IMR-90 (cell line): ENCODE measurements around the gene POM121L2.

Experiments
- MAFK ChIP-seq: IDR thresholded peaks from 2 replicates; pipeline ENCODE4 v1.6.1; 2012; ENCODE audit warnings: low read depth, low read length, improper control_type of control experiment
- MXI1 ChIP-seq: IDR thresholded peaks from 2 replicates; pipeline ENCODE4 v1.6.1; 2012; ENCODE audit warnings: low read depth, mild to moderate bottlenecking, low read length, moderate library complexity, borderline replicate concordance
- NFE2L2 ChIP-seq: fragments of 150-350 bp; IDR thresholded peaks from 2 replicates; pipeline ENCODE4 v1.6.1; 2016; ENCODE audit warnings: low read depth, mild to moderate bottlenecking, low read length
- POLR2A ChIP-seq: IDR thresholded peaks from 2 replicates; pipeline ENCODE4 v1.6.1; 2012; ENCODE audit warnings: mild to moderate bottlenecking, low read depth, low read length
- SMC3 ChIP-seq: fragments of 150-350 bp; IDR thresholded peaks from 2 replicates; pipeline ENCODE4 v1.6.1; 2016; ENCODE audit warnings: low read depth, mild to moderate bottlenecking, antibody characterized with exemption, low read length, moderate library complexity
- TF ChIP-seq, protein P1 (sequence below): conservative IDR thresholded peaks from 2 replicates; pipeline ENCODE4 v1.5.1; 2012; ENCODE audit warnings: mild to moderate bottlenecking, low read depth, low read length, improper control_type of control experiment
- TF ChIP-seq, protein P2 (sequence below): fragments of 150-350 bp; IDR thresholded peaks from 2 replicates; pipeline ENCODE4 v1.6.1; 2017; ENCODE audit warnings: mild to moderate bottlenecking, antibody characterized with exemption, low read length, low read depth

DNA sequence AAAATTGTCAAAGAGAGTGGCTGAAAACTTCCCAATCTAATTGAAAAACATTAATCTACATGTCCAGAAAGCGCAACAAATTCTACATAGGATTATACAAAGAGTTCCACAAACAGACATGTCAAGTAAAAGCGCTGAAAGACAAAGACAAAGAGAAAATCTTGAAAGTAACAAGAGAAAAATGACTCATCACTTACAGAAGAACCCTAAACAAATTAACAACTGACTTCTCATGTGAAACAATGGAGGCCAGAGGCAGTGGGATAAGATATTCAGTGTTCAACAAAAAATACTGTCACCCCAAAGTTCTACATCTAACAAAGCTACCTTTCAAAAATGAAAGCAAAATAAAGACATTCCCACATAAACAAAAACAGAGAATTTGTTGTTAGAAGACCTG, 2.0 kb upstream of the POM121L2 start:
- TF ChIP-seq POLR2A (no peak), MXI1 (no peak), MAFK (no peak), NFE2L2 (no peak), SMC3 (no peak)
- TF ChIP-seq, protein P1, sequence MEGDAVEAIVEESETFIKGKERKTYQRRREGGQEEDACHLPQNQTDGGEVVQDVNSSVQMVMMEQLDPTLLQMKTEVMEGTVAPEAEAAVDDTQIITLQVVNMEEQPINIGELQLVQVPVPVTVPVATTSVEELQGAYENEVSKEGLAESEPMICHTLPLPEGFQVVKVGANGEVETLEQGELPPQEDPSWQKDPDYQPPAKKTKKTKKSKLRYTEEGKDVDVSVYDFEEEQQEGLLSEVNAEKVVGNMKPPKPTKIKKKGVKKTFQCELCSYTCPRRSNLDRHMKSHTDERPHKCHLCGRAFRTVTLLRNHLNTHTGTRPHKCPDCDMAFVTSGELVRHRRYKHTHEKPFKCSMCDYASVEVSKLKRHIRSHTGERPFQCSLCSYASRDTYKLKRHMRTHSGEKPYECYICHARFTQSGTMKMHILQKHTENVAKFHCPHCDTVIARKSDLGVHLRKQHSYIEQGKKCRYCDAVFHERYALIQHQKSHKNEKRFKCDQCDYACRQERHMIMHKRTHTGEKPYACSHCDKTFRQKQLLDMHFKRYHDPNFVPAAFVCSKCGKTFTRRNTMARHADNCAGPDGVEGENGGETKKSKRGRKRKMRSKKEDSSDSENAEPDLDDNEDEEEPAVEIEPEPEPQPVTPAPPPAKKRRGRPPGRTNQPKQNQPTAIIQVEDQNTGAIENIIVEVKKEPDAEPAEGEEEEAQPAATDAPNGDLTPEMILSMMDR: no peak
- TF ChIP-seq, protein P2, sequence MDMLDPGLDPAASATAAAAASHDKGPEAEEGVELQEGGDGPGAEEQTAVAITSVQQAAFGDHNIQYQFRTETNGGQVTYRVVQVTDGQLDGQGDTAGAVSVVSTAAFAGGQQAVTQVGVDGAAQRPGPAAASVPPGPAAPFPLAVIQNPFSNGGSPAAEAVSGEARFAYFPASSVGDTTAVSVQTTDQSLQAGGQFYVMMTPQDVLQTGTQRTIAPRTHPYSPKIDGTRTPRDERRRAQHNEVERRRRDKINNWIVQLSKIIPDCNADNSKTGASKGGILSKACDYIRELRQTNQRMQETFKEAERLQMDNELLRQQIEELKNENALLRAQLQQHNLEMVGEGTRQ: no peak
